OCI-M1 (cell line): ENCODE results near the gene ANKS4B.
"Not testable (repeated sequence)": the region's sequence is repeated elsewhere in the genome, so short reads cannot be mapped to it uniquely, and the experiment has no call there.

ENCODE experiments used
- DNase-seq: peaks from one replicate; lab custom pipeline; 2025; lab: John Stamatoyannopoulos, UW

Gene ANKS4B

GRCh38 chr16:21219551-21219950, 13.9 kb upstream of the ANKS4B start:
- no peak for DNase-seq

DNA sequence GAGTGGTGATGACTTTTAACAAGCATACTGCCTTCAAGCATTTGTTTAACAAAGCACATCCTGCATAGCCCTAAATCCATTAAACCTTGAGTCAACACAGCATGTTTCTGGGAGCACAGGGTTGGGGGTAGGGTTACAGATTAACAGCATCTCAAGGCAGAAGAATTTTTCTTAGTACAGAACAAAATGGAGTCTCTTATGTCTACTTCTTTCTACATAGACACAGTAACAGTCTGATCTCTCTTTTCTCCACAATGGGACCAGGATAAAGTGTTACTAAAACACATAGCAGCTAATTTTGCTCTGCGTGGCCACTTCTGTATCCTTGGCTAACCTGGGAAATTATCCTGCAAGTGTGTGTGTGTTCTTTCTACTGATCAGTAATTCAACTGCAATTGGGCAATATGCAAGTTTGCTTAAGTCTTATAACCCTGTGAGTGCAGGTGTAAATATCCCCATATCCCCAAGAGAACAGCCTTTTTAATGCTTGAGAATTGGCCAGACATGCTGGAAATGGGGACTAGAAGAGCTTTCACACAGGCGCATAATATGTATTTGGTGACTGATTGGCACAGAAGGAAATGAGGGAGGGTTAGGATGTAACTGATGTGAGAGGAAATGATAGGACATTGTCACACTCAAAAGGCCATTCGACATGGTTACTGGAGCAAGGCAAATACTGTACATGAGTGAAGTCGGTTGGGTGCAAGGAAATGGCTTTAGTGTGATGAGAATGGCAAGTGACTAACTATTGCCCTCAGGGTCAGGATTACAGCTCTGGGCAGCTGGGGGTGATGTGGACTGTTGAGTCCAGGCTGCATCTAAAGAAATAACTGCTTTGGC, 10.8 kb upstream of the ANKS4B start:
- no peak for DNase-seq

- no peak for DNase-seq
Measured at GRCh38 chr16:21223787-21224186, 9.7 kb upstream of the ANKS4B start.

DNA sequence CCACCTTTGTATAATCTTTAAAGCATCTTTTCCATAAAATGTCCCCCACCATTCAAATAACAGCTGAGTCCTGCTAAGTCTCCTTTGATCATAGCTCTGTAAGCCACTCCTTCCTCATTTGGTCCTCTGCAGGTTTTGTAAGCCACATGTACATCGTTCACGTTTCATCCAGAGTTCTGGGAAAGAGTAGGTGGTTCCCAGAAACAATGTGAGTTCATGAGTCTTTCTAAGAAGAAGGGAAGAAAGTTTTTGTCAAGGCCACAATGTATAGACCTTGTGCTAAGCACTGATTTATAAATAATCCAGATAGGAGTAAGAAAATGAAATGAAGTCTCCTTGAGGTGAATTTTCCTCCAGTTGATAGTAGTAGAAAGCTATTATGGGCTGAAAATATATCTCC, 8.7 kb upstream of the ANKS4B start:
- peak; percentile 81 for DNase-seq

GRCh38 chr16:21226749-21227148, 6.8 kb upstream of the ANKS4B start:
- DNase-seq = no peak

DNA sequence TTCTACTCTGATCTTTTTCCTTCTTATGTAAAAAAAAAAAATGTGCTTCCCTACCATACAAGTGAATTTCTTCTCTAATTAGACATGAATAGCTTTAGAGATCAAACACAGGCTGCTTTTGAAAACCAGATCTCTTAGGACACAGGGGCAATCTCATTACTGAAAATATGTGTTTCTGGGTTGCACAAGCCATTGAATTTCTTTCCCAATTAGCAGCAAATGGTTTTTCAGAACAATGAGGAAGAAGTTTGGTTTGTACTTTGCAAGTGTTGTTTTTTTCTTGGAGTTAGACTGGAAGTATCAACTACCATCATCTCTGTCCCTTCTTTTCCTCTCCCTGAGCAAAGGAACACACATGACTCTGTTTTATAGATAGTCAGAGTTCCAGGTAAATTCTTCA, 5.6 kb upstream of the ANKS4B start:
- DNase-seq = no peak

GRCh38 chr16:21228361-21228872, 5.1 kb upstream of the ANKS4B start:
- DNase-seq = peak; percentile 24

DNA sequence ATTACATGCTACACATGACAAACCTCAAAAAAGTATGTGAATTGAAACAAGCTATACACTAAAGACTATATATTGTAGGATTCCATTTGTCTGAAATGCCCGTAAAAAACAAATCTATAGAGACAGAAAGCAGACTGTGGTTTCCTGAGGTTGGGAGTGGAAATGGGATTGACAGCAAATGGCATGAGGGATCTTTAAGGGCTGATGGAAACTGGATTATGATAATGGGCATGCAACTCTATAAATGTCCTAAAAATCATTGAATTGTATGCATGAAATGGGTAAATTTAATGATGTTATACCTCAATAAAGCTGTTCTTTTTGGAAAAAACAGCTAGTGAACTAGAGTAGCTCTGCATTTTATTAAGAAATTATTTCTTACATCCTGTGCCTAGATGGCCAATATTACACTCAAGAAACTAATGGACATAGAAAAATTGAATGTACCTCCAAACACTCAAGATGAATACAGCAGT, 416 bp upstream of the ANKS4B start:
- DNase-seq = no peak

GRCh38 chr16:21235199-21235585, 1.7 kb downstream of the ANKS4B start:
- DNase-seq = peak; percentile 34

- no peak for DNase-seq
Measured at GRCh38 chr16:21236831-21237230, 3.3 kb downstream of the ANKS4B start.

DNA sequence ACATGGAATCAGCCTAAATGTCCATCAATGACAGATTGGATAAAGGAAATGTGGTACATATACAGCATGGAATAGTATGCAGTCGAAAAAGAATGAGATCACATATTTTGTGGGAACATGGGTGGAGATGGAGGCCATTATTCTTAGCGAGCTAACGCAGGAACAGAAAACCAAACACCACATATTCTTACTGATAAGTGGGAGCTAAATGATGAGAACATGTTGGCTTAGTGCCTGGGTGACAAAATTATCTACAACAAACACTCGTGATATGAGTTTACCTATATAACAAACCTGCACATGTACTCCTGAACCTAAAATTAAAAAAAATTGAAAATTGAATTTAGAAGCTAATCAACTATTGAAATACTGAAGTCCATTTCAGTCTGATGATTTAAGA, 6.1 kb downstream of the ANKS4B start:
- DNase-seq = peak; percentile 29

DNA sequence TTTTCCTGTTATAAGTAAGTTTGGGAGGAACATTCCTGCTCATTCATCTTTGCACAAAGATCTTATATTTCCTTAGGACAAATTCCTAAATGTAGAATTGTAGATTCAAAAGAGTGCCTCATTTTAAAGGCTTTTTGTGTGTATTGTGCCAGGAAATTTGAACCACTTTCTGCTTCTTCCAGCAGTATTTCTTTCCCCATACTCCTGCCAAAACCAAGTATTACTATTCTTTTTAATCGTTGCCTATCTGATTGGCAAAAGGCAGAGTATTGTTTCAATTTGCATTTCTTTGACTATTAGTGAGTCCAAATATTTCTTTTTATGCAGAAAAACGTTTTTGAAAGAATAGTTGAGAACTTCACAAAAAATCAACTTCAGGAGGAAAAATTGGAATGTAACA, 9.3 kb downstream of the ANKS4B start:
- no peak for DNase-seq

- DNase-seq = no peak
Measured at GRCh38 chr16:21244518-21245215, 11.2 kb downstream of the ANKS4B start.

GRCh38 chr16:21248179-21248578, 14.7 kb downstream of the ANKS4B start:
- DNase-seq = not testable (repeated sequence)

GRCh38 chr16:21250072-21250923, 16.8 kb downstream of the ANKS4B start:
- DNase-seq = no peak

GRCh38 chr16:21253470-21253869, 20.0 kb downstream of the ANKS4B start:
- DNase-seq = no peak

DNA sequence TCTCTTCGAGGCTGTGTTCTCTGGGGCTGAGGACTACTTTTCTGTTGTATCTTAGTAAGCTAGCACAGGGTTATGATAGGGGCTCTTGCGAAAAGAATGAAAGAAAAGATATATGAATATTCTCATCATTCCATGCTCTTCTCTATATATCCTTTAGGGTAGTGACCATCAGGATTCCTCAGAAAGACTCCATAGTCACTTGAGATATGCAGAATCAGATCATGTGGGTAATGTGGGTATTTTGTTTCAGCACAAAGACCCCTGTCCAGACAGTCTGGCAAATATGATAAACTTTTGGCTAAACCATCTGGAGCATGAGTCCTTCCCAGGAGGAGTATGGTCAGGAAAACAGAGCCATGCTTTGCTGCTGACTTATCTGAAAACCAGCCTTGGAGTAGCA, 23.1 kb downstream of the ANKS4B start:
- DNase-seq = no peak

DNA sequence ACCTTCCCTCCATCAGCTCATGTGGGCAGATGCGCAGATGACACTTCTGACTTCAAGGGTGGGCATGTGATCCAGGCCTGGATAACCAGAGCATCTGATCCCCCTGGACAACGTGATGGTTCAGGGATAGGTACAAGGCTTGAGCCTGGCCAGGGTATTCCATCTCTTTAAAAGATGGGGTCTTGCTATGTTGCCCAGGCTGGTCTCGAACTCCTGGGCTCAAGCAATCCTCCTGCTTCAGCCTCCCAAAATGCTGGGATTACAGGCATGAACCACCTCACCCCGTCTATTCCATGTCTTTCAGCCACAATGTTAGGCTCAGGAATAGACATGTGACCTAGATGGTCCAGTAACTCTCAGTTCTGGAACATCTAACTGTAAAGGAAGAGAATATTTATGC, 23.8 kb downstream of the ANKS4B start:
- DNase-seq = no peak

- DNase-seq = peak; percentile 91
Measured at GRCh38 chr16:21260870-21261791, 27.6 kb downstream of the ANKS4B start.

GRCh38 chr16:21262779-21263639, 29.5 kb downstream of the ANKS4B start:
- DNase-seq = no peak
